Activated naive CD4-positive, alpha-beta T cell treated with anti-CD3 and anti-CD28 coated beads, Interleukin-2, amount 50 U/mL, for 24 hours (primary cell): ENCODE results near the gene SPI1.

Source experiments
- H3K27ac Mint-ChIP-seq: one replicate; pipeline ENCODE4 v1.8.0; 2021; ENCODE audit warnings: mild to moderate bottlenecking, mixed read lengths
- H3K27me3 Mint-ChIP-seq: one replicate; pipeline ENCODE4 v1.8.0; 2021; ENCODE audit warnings: mixed read lengths
- H3K36me3 Mint-ChIP-seq: one replicate; pipeline ENCODE4 v1.8.0; 2021; ENCODE audit warnings: mixed read lengths
- H3K4me1 Mint-ChIP-seq: one replicate; pipeline ENCODE4 v1.8.0; 2021; ENCODE audit warnings: mixed read lengths
- H3K4me3 Mint-ChIP-seq: one replicate; pipeline ENCODE4 v1.8.0; 2021; ENCODE audit warnings: mild to moderate bottlenecking, mixed read lengths
- H3K9me3 Mint-ChIP-seq: one replicate; pipeline ENCODE4 v1.8.0; 2021; ENCODE audit warnings: mixed read lengths

SPI1 gene

GRCh38 chr11:47394322-47395222 is 16.2 kb upstream of the SPI1 start:
- Mint-ChIP-seq H3K36me3 (no peaks in the 10 kb centered on the region), H3K9me3 (no peaks in the 10 kb centered on the region)

DNA sequence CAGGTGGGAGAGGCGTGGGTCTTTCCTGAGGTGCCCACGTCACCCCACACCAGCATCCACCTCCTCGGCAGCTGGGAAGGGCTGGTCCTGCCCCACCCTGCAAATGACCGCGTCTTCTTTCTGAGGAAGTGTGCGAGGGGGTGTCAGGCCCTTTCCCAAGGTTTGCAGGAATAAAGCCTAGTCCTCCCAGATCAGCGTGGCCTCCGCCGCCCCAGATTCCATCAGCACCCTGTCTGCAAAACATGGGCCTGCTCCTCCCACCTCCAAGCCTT is 15.6 kb upstream of the SPI1 start:
- Mint-ChIP-seq H3K27me3 (no peaks in the 10 kb centered on the region), H3K4me3 (peak overlapping the region; percentile 55), H3K4me1 (peaks cover 52% of the 10 kb centered on the region), H3K36me3 (no peaks in the 10 kb centered on the region), H3K9me3 (no peaks in the 10 kb centered on the region), H3K27ac (peak overlapping the region; percentile 98)

More at GRCh38 chr11:47394322-47395222, 16.2 kb upstream of the SPI1 start:
- Mint-ChIP-seq H3K4me1 (peaks cover 49% of the 10 kb centered on the region), H3K4me3 (peak overlapping the region; percentile 55), H3K27ac (peak overlapping the region; percentile 98), H3K27me3 (no peaks in the 10 kb centered on the region)

DNA sequence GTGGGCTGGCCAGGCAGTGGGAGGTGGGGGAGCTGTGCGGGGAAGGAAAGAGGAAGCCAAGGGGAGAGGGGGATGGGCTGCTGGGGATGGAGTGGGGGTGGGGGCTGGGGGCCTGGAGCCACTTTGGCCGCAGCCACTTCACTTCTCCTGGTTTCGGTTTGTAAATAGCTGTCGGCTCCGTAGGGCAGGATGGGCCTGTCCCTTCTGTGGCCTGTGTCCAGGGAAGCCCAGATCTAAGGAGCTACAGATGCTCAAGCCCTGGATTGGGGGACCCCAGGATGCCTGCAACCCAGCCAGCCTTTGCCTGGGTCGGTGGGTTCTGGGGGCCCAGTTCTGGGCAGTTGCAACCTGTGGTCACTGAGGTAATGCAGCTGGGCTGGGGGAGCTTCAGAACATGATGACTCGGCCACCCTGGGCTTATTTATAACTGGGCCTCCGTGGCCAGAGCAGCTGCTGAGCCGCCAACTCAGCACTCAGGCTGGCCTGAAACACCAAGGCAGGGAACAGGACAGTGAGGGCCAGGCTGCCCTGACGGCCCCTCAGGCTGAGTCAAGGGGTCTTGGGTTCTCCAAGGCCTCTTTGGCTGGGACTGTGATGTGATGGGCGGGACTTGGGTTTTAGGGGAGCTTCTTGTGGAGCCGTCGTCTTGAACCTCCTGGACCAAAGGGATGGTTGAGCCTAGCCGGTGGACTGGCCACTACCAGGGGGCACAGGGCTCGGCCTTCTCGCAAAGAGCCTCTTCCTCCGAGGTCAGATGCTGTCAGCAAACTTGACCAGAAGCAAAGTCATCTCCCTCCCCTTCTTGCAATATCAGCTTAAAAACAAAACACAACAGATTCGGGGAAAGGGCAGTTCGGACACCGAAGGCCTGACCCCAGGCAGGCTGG is 15.1 kb upstream of the SPI1 start:
- Mint-ChIP-seq H3K27ac (peak overlapping the region; percentile 51), H3K4me1 (peaks cover 57% of the 10 kb centered on the region), H3K36me3 (no peaks in the 10 kb centered on the region), H3K9me3 (no peaks in the 10 kb centered on the region), H3K4me3 (peak overlapping the region; percentile 55), H3K27me3 (no peaks in the 10 kb centered on the region)

DNA sequence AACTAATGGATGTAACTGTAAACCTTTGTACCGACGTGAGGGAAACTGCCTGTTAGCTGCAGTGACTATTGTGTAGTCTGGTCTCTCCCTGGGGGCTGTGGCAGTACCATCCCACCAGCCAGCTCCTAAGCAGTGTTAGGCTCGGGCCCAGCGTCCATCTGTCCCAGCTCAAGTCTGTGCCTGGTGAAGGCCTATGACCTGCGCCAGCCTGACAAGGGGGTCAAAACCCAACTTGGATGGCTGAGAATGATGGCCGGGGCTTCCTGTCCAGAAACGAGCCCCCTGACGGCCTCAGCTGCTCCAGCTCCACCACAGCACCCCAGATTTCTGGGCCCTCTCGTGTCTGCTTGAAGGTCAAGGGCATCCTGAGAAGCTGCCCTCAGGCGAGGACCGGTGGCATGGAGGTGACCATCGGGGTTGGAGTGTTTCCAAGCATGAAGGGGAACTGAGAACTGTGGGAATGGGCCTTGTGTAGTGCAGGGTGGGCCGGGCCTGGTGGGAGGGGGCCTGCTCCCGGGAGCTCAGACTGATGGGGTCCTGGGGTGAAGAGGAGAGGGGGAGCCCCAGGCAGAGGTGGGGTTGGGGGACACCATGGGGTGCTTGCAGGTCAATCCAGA is 14.3 kb upstream of the SPI1 start:
- H3K4me3 Mint-ChIP-seq = no peak overlapping the region
- no peak overlapping the region for H3K27ac Mint-ChIP-seq
- H3K36me3 Mint-ChIP-seq = no peaks in the 10 kb centered on the region

GRCh38 chr11:47391711-47392432 is 13.5 kb upstream of the SPI1 start:
- Mint-ChIP-seq H3K36me3 (no peaks in the 10 kb centered on the region), H3K4me3 (no peak overlapping the region), H3K27ac (peak overlapping the region; percentile 80), H3K4me1 (peaks cover 56% of the 10 kb centered on the region), H3K27me3 (no peaks in the 10 kb centered on the region), H3K9me3 (no peaks in the 10 kb centered on the region)

More for the DNA sequence above, 14.3 kb upstream of the SPI1 start:
- peaks cover 60% of the 10 kb centered on the region for H3K4me1 Mint-ChIP-seq
- no peaks in the 10 kb centered on the region for H3K9me3 Mint-ChIP-seq
- no peaks in the 10 kb centered on the region for H3K27me3 Mint-ChIP-seq

GRCh38 chr11:47391077-47391583 is 12.8 kb upstream of the SPI1 start:
- no peak overlapping the region for H3K4me3 Mint-ChIP-seq
- H3K4me1 Mint-ChIP-seq = peaks cover 56% of the 10 kb centered on the region
- no peaks in the 10 kb centered on the region for H3K36me3 Mint-ChIP-seq
- H3K9me3 Mint-ChIP-seq = no peaks in the 10 kb centered on the region
- H3K27ac Mint-ChIP-seq = peak overlapping the region; percentile 82
- H3K27me3 Mint-ChIP-seq = no peaks in the 10 kb centered on the region

DNA sequence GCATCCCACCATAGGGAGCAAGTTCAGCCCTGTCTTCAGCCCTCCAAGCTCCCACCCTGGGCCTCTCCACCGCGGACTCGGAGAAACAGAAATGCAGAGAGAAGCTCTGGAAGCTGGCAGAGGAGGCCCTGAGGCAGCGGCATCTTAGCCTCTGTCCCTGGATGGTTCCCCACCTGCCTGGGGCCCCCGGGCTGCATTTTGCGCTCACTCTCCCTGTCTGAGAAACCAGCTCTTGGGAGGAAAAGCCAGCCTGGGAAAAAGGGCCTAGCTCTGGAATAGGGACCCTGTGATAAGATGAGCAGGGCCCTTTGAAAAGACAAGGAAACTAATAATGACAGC is 12.0 kb upstream of the SPI1 start:
- H3K4me1 Mint-ChIP-seq = peaks cover 48% of the 10 kb centered on the region
- H3K27ac Mint-ChIP-seq = no peak overlapping the region
- no peaks in the 10 kb centered on the region for H3K36me3 Mint-ChIP-seq
- H3K27me3 Mint-ChIP-seq = no peaks in the 10 kb centered on the region
- H3K9me3 Mint-ChIP-seq = no peaks in the 10 kb centered on the region
- H3K4me3 Mint-ChIP-seq = no peak overlapping the region

GRCh38 chr11:47389577-47390421 is 11.5 kb upstream of the SPI1 start:
- Mint-ChIP-seq H3K4me3 (no peak overlapping the region), H3K36me3 (no peaks in the 10 kb centered on the region), H3K27ac (no peak overlapping the region)

GRCh38 chr11:47388697-47389576 is 10.6 kb upstream of the SPI1 start:
- Mint-ChIP-seq H3K4me1 (peaks cover 41% of the 10 kb centered on the region), H3K4me3 (no peak overlapping the region), H3K27ac (no peak overlapping the region)

More at GRCh38 chr11:47389577-47390421, 11.5 kb upstream of the SPI1 start:
- Mint-ChIP-seq H3K27me3 (no peaks in the 10 kb centered on the region), H3K4me1 (peaks cover 46% of the 10 kb centered on the region), H3K9me3 (no peaks in the 10 kb centered on the region)

DNA sequence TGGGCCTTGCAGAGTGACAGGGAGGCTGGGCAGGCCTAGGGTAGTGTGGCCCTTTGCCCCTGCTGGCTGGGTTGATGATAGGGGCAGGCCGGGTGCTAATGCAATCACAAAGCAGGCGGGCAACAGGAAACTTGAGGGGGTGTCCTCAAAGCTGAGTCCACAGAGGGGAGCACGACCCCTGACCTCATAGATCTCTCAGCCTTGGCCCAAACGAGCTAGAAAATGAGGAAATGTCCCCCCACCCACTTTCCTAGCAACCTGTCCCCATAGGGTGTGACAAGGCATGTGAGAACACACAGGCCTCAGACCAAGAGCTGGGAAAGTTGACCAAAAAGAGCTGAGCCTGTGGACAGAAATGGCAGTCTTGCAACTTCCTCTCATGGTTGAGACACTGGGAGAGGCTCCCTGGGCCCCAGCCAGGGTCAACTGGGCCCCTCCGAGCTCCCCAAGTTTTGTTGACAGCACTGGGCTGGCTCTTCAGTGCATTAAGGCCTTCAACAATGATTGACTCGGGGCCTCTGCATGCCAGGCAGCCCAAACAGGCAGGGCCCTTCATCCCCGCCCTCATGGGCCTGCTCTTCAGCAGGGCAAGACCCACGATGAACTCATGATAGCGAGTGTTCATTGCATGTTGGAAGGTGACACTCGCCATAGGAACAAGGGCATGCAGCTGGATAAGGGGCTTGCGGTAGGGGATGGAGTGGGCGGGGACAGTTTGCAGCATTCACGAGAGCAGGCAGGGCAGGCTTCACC is 9.8 kb upstream of the SPI1 start:
- Mint-ChIP-seq H3K27ac (no peak overlapping the region), H3K9me3 (no peaks in the 10 kb centered on the region), H3K36me3 (no peaks in the 10 kb centered on the region), H3K27me3 (no peaks in the 10 kb centered on the region), H3K4me1 (peaks cover 33% of the 10 kb centered on the region), H3K4me3 (no peak overlapping the region)

More at GRCh38 chr11:47388697-47389576, 10.6 kb upstream of the SPI1 start:
- Mint-ChIP-seq H3K27me3 (no peaks in the 10 kb centered on the region), H3K9me3 (no peaks in the 10 kb centered on the region), H3K36me3 (no peaks in the 10 kb centered on the region)

DNA sequence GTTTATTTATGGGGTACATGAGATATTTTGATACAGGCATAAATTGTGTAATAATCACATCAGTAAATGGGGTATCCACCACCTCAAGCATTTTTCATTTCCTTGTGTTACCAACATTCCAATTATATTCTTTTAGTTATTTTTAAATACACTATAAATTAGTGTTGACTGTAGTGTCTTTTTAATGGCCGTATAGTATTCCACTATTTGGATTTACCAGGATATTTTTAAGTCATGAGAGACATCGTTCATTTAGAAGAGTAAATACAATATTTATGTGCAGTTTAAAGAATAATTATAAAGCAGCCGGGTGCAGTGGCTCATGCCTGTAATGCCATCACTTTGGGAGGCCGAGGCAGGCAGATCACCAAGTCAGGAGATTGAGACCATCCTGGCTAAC is 6.2 kb upstream of the SPI1 start:
- Mint-ChIP-seq H3K9me3 (no peaks in the 10 kb centered on the region), H3K27ac (no peak overlapping the region), H3K4me3 (no peak overlapping the region), H3K4me1 (peaks cover 11% of the 10 kb centered on the region), H3K27me3 (no peaks in the 10 kb centered on the region), H3K36me3 (no peaks in the 10 kb centered on the region)

DNA sequence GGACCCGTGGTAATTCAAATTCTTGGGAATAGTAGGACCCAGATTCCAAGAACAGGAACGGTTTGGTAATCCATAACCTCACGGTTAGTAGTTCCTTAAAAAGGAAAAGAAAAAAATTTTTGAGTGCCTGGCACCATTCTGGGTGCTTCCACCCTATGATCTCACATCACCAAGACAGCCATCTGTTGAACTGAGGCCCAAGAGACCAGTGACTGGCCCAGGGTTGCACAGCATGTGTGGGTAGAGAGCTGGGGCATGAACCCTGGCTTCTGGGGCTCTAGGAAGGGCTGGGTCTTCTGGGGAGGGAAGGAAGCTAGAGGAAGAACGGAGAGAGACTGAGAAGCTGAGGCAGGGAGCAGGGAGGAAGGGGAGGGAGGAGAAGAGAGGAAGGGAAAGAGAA is 4.7 kb upstream of the SPI1 start:
- Mint-ChIP-seq H3K27ac (no peak overlapping the region), H3K27me3 (no peaks in the 10 kb centered on the region), H3K9me3 (no peaks in the 10 kb centered on the region), H3K36me3 (no peaks in the 10 kb centered on the region), H3K4me1 (no peaks in the 10 kb centered on the region), H3K4me3 (no peak overlapping the region)

DNA sequence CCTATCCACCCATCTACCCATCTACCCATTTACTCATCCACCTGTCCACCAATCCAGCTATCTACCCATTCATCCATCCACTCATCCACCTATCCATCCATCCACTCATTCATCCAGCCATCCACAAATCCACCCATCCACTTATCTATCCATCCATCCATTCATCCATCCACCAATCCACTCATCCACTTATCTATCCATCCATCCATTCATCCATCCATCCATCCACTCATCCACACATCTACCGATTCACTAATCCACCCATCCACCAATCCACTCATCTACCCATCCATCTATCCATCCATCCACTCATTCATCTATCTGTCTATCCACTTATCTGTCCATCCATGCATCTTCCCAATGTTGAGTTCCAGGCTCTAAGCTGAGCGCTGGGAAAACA is 1.7 kb upstream of the SPI1 start:
- Mint-ChIP-seq H3K4me1 (no peaks in the 10 kb centered on the region), H3K36me3 (no peaks in the 10 kb centered on the region), H3K4me3 (no peak overlapping the region), H3K9me3 (no peaks in the 10 kb centered on the region), H3K27ac (no peak overlapping the region), H3K27me3 (no peaks in the 10 kb centered on the region)
